ENCODE results near the gene ZNF747. TPM values are rescaled to one million over a fixed set of nuclear protein-coding genes. Genes with fewer than 3 reads are reported as not detected.

Gene ZNF747
- total RNA-seq, 1 donor from 2014 or later = 10.6 TPM

DNA sequence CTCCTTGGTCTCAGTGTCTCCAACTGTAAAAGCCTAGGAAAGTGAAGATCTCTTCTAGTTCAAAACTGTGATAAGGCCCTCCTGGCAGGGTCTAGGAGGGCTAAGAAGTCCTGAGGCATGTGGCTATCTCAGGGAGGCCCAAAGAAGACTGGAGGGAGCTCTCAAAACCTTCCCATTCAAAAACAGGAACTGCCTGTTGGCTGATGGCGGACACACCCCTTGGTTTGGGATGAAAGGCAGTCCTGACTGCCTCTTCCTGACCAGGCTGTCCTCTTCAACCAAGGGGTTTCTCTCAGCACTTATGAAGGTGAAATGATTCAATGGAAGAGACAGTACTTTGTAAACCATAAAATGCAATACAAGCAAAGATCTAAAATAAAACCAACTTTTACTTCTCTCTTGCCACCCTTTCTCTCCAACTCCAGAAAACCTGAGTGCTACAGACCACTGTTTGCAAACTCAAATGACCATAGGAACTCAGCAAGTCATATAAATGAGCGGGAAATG lies 18.8 kb upstream of the ZNF747 start:
- Histone ChIP-seq H3K27me3 (no peaks in the 10 kb centered on the region), H3K4me3 (no peak overlapping the region), H3K9me3 (no peaks in the 10 kb centered on the region), H3K36me3 (peaks cover 0 to 16% of the 10 kb centered on the region in 2 donors), H3K27ac (no peak overlapping the region), H3K4me1 (peaks cover 20% of the 10 kb centered on the region)
- intact Hi-C loops (cut with DNase I) = no loop called here
- TF ChIP-seq, protein P1, sequence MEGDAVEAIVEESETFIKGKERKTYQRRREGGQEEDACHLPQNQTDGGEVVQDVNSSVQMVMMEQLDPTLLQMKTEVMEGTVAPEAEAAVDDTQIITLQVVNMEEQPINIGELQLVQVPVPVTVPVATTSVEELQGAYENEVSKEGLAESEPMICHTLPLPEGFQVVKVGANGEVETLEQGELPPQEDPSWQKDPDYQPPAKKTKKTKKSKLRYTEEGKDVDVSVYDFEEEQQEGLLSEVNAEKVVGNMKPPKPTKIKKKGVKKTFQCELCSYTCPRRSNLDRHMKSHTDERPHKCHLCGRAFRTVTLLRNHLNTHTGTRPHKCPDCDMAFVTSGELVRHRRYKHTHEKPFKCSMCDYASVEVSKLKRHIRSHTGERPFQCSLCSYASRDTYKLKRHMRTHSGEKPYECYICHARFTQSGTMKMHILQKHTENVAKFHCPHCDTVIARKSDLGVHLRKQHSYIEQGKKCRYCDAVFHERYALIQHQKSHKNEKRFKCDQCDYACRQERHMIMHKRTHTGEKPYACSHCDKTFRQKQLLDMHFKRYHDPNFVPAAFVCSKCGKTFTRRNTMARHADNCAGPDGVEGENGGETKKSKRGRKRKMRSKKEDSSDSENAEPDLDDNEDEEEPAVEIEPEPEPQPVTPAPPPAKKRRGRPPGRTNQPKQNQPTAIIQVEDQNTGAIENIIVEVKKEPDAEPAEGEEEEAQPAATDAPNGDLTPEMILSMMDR (IDR thresholded peaks at IDR 0.05) = no peak
- TF ChIP-seq POLR2A (IDR thresholded peaks at IDR 0.05) (no peak), POLR2AphosphoS5 (IDR thresholded peaks at IDR 0.05; ENCODE audit: insufficient read depth in 1 of 2, low read depth in 1 of 2) (no peak)
- no peak for DNase-seq (ENCODE audit: extremely low spot score in 2 of 2)

DNA sequence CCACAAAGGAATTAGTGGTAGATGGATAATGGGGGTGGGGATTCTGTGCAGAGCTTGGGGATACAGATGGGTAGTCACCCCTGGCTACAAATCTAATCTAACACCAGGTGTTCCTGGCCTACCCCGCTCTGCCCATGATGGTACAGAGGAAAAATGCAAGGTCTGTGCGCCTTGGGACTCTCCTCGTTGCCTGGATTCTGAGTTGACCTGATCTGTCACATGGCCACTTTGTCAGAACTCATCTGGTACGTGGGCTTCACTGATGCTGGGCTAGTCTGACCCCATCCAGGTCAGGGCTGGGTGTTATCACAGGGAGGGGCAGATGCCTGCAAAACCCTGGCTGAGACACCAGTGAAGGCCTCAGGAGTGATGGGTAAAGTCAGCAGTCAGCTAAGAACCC lies 18.3 kb upstream of the ZNF747 start:
- Histone ChIP-seq H3K4me3 (no peak overlapping the region), H3K9me3 (no peaks in the 10 kb centered on the region), H3K4me1 (peaks cover 20% of the 10 kb centered on the region), H3K36me3 (peaks cover 0 to 16% of the 10 kb centered on the region in 2 donors), H3K27me3 (no peaks in the 10 kb centered on the region), H3K27ac (no peak overlapping the region)
- TF ChIP-seq, protein P1 (IDR thresholded peaks at IDR 0.05) = no peak
- TF ChIP-seq POLR2A (IDR thresholded peaks at IDR 0.05) = no peak
- no peak for TF ChIP-seq POLR2AphosphoS5 (IDR thresholded peaks at IDR 0.05; ENCODE audit: insufficient read depth in 1 of 2, low read depth in 1 of 2)
- DNase-seq (ENCODE audit: extremely low spot score in 2 of 2) = no peak
- intact Hi-C loops (cut with DNase I) = no loop called here

DNA sequence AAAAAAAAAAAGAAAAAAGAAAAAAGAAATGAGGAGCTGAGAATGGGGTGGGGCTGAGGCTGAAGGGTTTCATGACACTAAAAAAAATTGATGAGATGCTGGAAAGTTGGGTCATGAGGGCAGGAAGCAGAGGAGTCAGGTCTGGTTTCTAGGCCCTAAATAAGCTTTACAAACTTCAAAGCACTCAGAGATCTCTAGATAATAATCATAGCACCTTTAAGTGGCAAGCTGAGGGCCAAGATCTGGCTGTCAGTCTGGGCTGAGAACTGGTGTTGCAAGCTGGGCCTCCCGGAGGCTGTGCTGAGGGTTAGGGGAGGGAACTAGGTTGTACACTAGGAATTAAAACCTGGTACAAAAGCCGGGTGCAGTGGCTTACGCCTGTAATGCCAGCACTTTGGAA lies 17.1 kb upstream of the ZNF747 start:
- Histone ChIP-seq H3K9me3 (no peaks in the 10 kb centered on the region), H3K4me1 (peaks cover 12% of the 10 kb centered on the region), H3K27ac (no peak overlapping the region), H3K27me3 (no peaks in the 10 kb centered on the region), H3K36me3 (peaks cover 0 to 16% of the 10 kb centered on the region in 2 donors), H3K4me3 (no peak overlapping the region)
- no peak for DNase-seq (ENCODE audit: extremely low spot score in 2 of 2)
- intact Hi-C loops (cut with DNase I) = no loop called here
- TF ChIP-seq, protein P1 (IDR thresholded peaks at IDR 0.05) = no peak
- TF ChIP-seq POLR2A (IDR thresholded peaks at IDR 0.05) (no peak), POLR2AphosphoS5 (IDR thresholded peaks at IDR 0.05; ENCODE audit: insufficient read depth in 1 of 2, low read depth in 1 of 2) (no peak)

DNA sequence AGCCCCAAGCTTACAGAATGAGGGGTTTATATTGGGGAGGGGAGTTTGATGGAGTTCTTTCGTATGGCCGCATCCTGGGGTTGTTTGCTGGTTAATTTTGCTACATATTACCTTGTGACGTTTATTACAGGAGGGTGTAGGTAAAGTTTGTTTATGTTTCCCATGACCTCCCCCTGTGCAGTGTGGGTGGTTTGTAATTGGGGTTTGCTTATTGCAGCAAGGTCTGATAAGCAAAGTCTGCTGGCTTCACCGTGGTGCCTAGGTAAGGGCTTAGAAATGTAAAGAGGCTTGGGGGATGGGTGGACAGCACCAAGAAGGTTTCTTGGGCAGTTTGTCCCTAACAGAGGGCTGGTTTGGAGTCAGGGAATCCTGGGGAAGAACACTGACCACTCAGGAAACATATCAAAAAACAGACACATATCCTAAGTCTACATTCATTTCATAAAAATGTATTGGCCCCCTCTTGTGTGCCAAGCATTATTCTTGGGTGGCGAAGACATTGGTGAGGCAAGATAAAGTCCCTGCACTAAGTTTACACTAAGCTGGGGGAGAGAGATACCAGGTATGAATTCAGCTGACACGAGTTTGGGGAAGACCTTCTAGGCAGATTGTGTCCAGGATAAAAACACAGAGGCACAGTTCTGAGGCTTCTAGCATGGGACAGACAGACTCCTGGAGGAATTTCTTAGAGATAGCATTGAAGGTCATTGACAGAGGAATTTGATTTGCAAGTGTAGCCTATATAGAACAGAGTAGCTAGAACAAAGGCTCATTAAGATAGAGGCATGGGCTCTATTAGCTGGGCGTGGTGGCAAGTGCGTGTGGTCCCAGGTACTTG lies 14.0 kb upstream of the ZNF747 start:
- no peak for DNase-seq (ENCODE audit: extremely low spot score in 2 of 2)
- no peak overlapping the region for H3K27ac ChIP-seq
- H3K9me3 ChIP-seq = no peaks in the 10 kb centered on the region
- H3K4me3 ChIP-seq = no peak overlapping the region
- no peak for TF ChIP-seq POLR2AphosphoS5 (IDR thresholded peaks at IDR 0.05; ENCODE audit: insufficient read depth in 1 of 2, low read depth in 1 of 2)
- TF ChIP-seq, protein P1 (IDR thresholded peaks at IDR 0.05) = no peak
- no peak for TF ChIP-seq POLR2A (IDR thresholded peaks at IDR 0.05)
- intact Hi-C loops (cut with DNase I) = no loop called here
- H3K36me3 ChIP-seq = no peaks in the 10 kb centered on the region
- H3K27me3 ChIP-seq = no peaks in the 10 kb centered on the region
- H3K4me1 ChIP-seq = peaks cover 5% of the 10 kb centered on the region

DNA sequence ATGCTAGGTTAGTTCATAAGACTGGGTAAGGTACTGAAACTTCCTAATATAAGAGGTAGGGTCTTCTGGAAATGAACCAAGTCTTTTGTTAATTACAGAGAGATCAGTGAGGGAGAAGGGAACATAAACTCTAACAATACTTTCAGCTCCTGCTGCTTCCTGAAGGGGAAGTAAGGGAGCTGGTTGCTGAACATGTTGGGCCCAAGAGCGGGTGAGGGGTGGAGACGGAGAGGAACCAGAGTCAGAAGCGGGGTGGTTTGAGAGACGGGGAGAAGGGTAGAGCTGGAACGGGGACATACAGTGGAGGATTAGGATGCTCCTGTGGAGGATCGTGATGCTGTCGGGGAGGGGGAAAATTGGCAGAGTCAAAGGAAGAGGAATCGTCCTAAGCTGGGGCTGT lies 11.5 kb upstream of the ZNF747 start:
- H3K9me3 ChIP-seq = no peaks in the 10 kb centered on the region
- no peak overlapping the region for H3K27ac ChIP-seq
- no peaks in the 10 kb centered on the region for H3K27me3 ChIP-seq
- no peak for DNase-seq (ENCODE audit: extremely low spot score in 2 of 2)
- no peak overlapping the region for H3K4me3 ChIP-seq
- TF ChIP-seq POLR2A (IDR thresholded peaks at IDR 0.05) = no peak
- no peak for TF ChIP-seq POLR2AphosphoS5 (IDR thresholded peaks at IDR 0.05; ENCODE audit: insufficient read depth in 1 of 2, low read depth in 1 of 2)
- TF ChIP-seq, protein P1 (IDR thresholded peaks at IDR 0.05) = no peak
- H3K4me1 ChIP-seq = no peaks in the 10 kb centered on the region
- intact Hi-C loops (cut with DNase I) = no loop called here
- no peaks in the 10 kb centered on the region for H3K36me3 ChIP-seq

Measured in vagina (tissue), 2 donors.